ENCODE measurements around the gene PTPRD.
"Not testable (repeated sequence)": the region's sequence is repeated elsewhere in the genome, so short reads cannot be mapped to it uniquely, and the experiment has no call there.

Gene PTPRD

DNA sequence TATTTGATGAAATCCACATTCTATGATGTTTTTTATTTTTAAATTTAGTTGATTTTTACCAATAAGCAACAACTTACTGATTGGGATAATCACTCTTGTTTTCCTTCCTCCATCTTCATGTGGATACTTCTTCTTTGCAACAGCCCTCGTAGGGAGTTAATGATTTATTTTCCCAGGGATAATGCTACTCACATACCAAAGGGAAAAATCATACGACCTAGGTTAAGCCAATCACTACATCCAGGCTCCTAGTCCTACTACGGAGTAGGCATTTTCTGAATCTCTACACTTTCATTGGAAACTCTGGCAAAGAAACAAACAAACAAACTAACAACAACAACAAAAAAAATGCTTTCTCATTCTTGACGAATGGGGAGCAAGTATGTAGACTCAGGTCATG, 663.4 kb downstream of the PTPRD start:
- Histone ChIP-seq H3K4me3 (ENCODE audit: low read length in 2 of 2) (no peak overlapping the region), H3K36me3 (ENCODE audit: control insufficient read depth in 2 of 2, insufficient read depth in 2 of 2, low read length in 2 of 2) (no peaks in the 10 kb centered on the region), H3K27ac (ENCODE audit: low read length) (no peak overlapping the region)

DNA sequence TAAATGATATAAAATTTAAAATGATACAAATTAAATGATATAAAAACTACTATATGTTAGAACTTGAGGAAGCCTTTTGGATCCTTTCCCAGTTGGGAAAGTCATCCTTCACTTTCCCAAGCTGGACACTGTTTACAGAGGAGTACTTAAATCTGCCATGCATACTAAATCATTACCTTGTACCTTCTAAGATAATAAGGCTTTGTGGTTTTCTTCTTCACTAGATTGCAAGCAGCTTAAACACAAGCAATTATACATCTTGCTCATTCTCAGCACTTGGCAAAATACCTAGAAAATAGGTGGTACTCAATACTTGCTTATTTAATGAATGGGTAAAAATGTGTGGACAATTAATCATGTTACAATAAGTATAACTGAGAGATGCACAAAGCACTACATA, 666.8 kb downstream of the PTPRD start:
- H3K27me3 ChIP-seq (ENCODE audit: control insufficient read depth in 1 of 2, insufficient read depth in 2 of 2, low read length in 2 of 2): no peaks in the 10 kb centered on the region
- H3K27ac ChIP-seq (ENCODE audit: low read length): no peak overlapping the region
- no peak overlapping the region for H3K4me3 ChIP-seq (ENCODE audit: low read length in 2 of 2)
- H3K9ac ChIP-seq (ENCODE audit: low read length in 2 of 2): no peak overlapping the region
- H3K36me3 ChIP-seq (ENCODE audit: control insufficient read depth in 2 of 2, insufficient read depth in 2 of 2, low read length in 2 of 2): no peaks in the 10 kb centered on the region
- H3K9me3 ChIP-seq (ENCODE audit: control insufficient read depth in 2 of 2, low read length in 2 of 2): no peaks in the 10 kb centered on the region
- no peaks in the 10 kb centered on the region for H3K4me1 ChIP-seq (ENCODE audit: control insufficient read depth, insufficient read depth, low read length)

More for the DNA sequence above, 663.4 kb downstream of the PTPRD start:
- Histone ChIP-seq H3K4me1 (ENCODE audit: control insufficient read depth, insufficient read depth, low read length) (no peaks in the 10 kb centered on the region), H3K9ac (ENCODE audit: low read length in 2 of 2) (no peak overlapping the region), H3K9me3 (ENCODE audit: control insufficient read depth in 2 of 2, low read length in 2 of 2) (no peaks in the 10 kb centered on the region), H3K27me3 (ENCODE audit: control insufficient read depth in 1 of 2, insufficient read depth in 2 of 2, low read length in 2 of 2) (no peaks in the 10 kb centered on the region)

DNA sequence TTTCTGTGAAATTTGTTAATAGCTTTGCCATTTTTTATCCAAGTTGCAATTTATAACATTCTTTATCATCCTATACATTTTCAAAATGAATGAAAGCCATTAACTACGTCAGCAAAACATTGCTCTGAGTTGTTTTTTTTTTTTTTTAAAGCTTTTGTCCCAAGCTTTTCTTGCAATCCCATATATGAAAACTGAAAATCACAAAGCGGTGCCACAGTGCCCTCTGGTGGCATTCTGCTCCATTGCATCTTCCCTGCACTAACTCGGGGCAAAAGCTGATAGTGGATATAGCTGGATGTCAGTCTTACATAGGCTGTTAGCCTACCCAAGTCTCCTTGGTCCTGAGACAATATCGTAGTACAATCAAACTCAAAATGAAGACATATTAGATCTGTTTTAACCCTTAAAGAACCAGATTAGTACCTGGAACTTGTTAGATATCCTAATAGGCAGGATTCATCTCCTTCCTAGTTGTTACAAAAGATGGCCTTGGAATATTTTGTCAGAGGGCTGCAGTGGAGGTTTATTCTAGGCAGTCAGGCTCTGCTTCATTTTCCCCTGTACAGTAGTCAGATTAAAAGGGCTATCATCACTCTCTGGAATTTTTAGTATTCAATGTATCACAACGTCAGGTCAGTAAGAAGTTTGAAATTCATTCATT, 669.9 kb downstream of the PTPRD start:
- H3K27me3 ChIP-seq (ENCODE audit: control insufficient read depth in 1 of 2, insufficient read depth in 2 of 2, low read length in 2 of 2): no peaks in the 10 kb centered on the region
- H3K4me1 ChIP-seq (ENCODE audit: control insufficient read depth, insufficient read depth, low read length): no peaks in the 10 kb centered on the region
- no peak overlapping the region for H3K4me3 ChIP-seq (ENCODE audit: low read length in 2 of 2)
- no peaks in the 10 kb centered on the region for H3K9me3 ChIP-seq (ENCODE audit: control insufficient read depth in 2 of 2, low read length in 2 of 2)
- H3K27ac ChIP-seq (ENCODE audit: low read length): no peak overlapping the region
- H3K9ac ChIP-seq (ENCODE audit: low read length in 2 of 2): no peak overlapping the region
- H3K36me3 ChIP-seq (ENCODE audit: control insufficient read depth in 2 of 2, insufficient read depth in 2 of 2, low read length in 2 of 2): no peaks in the 10 kb centered on the region

DNA sequence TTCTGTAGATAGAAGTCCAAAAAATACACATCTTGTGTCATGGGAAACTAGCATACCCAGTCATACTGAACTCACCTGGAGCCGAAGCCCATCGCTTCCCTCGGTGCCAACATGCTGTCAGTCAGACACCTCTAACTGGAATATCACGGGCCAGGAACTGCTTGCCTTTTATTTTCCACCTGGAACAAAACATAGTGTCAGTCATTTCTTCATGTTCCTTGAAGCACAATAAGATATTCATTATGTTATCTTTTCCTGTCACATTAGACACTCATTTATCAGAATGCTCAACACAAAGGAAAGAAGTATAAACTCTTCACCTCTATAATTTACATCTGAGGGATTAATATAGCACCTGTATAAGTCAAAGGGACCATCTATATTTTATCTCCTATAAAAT, 674.4 kb downstream of the PTPRD start:
- Histone ChIP-seq H3K9me3 (ENCODE audit: control insufficient read depth in 2 of 2, low read length in 2 of 2) (no peaks in the 10 kb centered on the region), H3K4me1 (ENCODE audit: control insufficient read depth, insufficient read depth, low read length) (no peaks in the 10 kb centered on the region), H3K36me3 (ENCODE audit: control insufficient read depth in 2 of 2, insufficient read depth in 2 of 2, low read length in 2 of 2) (no peaks in the 10 kb centered on the region), H3K27me3 (ENCODE audit: control insufficient read depth in 1 of 2, insufficient read depth in 2 of 2, low read length in 2 of 2) (no peaks in the 10 kb centered on the region), H3K27ac (ENCODE audit: low read length) (no peak overlapping the region), H3K9ac (ENCODE audit: low read length in 2 of 2) (no peak overlapping the region), H3K4me3 (ENCODE audit: low read length in 2 of 2) (no peak overlapping the region)

DNA sequence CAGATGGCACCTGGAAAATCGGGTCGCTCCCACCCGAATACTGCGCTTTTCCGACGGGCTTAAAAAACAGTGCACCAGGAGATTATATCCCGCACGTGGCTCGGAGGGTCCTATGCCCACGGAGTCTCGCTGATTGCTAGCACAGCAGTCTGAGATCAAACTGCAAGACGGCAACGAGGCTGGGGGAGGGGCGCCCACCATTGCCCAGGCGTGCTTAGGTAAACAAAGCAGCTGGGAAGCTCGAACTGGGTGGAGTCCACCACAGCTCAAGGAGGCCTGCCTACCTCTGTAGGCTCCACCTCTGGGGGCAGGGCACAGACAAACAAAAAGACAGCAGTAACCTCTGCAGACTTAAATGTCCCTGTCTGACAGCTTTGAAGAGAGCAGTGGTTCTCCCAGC, 681.3 kb downstream of the PTPRD start:
- not testable (repeated sequence) for H3K9me3 ChIP-seq (ENCODE audit: control insufficient read depth in 2 of 2, low read length in 2 of 2); H3K27ac ChIP-seq (ENCODE audit: low read length); H3K4me1 ChIP-seq (ENCODE audit: control insufficient read depth, insufficient read depth, low read length); H3K36me3 ChIP-seq (ENCODE audit: control insufficient read depth in 2 of 2, insufficient read depth in 2 of 2, low read length in 2 of 2); H3K4me3 ChIP-seq (ENCODE audit: low read length in 2 of 2); H3K27me3 ChIP-seq (ENCODE audit: control insufficient read depth in 1 of 2, insufficient read depth in 2 of 2, low read length in 2 of 2); H3K9ac ChIP-seq (ENCODE audit: low read length in 2 of 2)

DNA sequence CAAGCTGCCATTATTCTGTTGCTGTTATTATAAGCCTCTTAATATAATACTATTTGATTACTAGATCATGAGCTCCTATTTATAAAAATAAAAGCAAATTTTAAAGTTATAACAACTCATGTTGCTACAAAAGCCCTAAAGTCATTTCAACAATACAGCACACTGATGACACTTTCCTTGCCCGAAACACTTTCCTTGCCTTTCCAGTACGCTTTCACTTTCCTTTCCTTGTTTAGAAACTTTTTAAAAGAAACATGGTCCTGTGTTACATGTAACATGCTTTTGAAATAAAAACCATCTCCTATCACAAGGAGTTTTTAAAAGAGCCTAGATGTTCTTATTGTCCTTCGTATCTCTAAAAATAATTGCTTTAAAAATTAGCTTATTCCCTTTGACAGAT, 688.4 kb downstream of the PTPRD start:
- H3K4me1 ChIP-seq (ENCODE audit: control insufficient read depth, insufficient read depth, low read length): no peaks in the 10 kb centered on the region
- H3K4me3 ChIP-seq (ENCODE audit: low read length in 2 of 2): no peak overlapping the region
- no peaks in the 10 kb centered on the region for H3K9me3 ChIP-seq (ENCODE audit: control insufficient read depth in 2 of 2, low read length in 2 of 2)
- no peak overlapping the region for H3K27ac ChIP-seq (ENCODE audit: low read length)
- no peak overlapping the region for H3K9ac ChIP-seq (ENCODE audit: low read length in 2 of 2)
- no peaks in the 10 kb centered on the region for H3K36me3 ChIP-seq (ENCODE audit: control insufficient read depth in 2 of 2, insufficient read depth in 2 of 2, low read length in 2 of 2)
- no peaks in the 10 kb centered on the region for H3K27me3 ChIP-seq (ENCODE audit: control insufficient read depth in 1 of 2, insufficient read depth in 2 of 2, low read length in 2 of 2)

DNA sequence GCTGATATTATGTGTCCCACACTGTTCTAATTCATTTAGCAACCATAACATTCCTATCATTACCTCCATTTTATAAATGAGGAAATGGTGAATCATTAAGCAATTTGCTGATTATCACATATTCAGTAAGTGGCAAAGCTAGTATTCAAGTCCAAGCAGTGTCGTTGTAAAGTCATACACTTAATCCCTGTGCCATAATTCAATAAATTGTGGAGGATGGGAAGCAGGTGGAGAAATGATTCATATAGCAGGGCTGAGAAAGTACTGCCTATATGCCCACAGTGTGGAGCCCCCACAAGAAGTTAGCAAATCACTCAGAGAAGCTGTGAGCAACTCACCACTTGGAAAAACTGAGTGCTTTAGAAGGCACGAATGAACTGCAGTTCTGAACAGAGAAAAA, 691.0 kb downstream of the PTPRD start:
- Histone ChIP-seq H3K27me3 (ENCODE audit: control insufficient read depth in 1 of 2, insufficient read depth in 2 of 2, low read length in 2 of 2) (no peaks in the 10 kb centered on the region), H3K4me3 (ENCODE audit: low read length in 2 of 2) (no peak overlapping the region), H3K27ac (ENCODE audit: low read length) (no peak overlapping the region)

DNA sequence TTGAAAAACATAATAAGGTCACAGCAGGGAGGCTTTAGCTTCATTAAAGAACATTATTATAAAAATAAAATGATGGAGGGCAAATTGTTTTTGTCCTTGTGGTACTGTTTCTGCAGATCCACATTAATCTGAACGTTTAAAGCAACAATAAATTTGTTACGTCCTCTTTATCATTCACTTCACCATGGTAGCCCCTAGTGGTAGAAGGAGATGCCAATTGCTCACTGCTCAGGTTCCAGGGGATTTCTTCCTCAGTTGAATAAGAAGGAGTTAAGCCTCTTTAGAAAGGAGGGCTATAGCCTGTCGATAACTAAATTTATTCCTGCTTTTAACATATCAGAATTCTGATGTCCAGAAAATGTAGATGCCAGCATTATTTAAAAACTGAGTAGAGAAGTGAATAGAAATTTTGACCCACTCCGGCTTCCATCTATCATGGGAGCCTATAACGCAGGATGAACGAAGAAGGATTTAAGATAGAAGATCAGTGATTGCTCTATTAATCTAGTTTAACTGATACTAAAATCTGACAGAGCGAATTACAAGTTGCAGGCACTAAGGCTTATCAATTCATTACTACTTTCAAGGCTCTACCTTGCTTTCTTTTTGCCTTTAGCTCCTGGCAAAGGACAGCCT, 692.3 kb downstream of the PTPRD start:
- Histone ChIP-seq H3K27ac (ENCODE audit: low read length) (no peak overlapping the region), H3K9ac (ENCODE audit: low read length in 2 of 2) (no peak overlapping the region), H3K27me3 (ENCODE audit: control insufficient read depth in 1 of 2, insufficient read depth in 2 of 2, low read length in 2 of 2) (no peaks in the 10 kb centered on the region)

More for the DNA sequence above, 691.0 kb downstream of the PTPRD start:
- Histone ChIP-seq H3K4me1 (ENCODE audit: control insufficient read depth, insufficient read depth, low read length) (no peaks in the 10 kb centered on the region), H3K9me3 (ENCODE audit: control insufficient read depth in 2 of 2, low read length in 2 of 2) (no peaks in the 10 kb centered on the region), H3K9ac (ENCODE audit: low read length in 2 of 2) (no peak overlapping the region), H3K36me3 (ENCODE audit: control insufficient read depth in 2 of 2, insufficient read depth in 2 of 2, low read length in 2 of 2) (no peaks in the 10 kb centered on the region)

DNA sequence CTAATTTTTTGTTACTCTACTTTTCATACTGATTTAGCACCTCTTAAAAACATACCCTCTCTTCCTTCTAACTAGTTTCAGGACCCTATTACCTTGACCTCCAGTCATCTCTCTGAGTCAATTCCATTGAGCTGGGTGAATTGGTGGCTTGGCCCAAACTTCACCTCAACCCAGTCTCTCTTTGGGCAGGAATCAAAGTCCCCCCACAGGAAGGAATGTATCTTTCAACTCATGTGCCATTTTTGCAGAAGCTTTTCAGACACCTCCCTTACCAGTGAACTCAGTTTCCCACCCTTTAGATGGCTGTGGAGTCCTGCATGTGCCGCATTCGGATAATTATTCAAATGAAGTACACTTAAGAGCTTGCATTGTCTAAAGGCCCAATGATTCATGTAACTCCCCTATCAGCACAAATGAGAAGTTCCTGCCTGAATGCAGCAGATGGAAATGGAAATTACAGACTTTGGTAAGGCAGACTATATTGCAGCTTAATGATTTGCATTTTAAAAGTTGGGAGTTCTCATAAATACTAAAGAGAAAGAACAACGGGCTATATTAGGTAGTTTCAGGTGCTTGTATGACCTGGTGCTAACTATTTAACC, 693.5 kb downstream of the PTPRD start:
- Histone ChIP-seq H3K9ac (ENCODE audit: low read length in 2 of 2) (no peak overlapping the region), H3K9me3 (ENCODE audit: control insufficient read depth in 2 of 2, low read length in 2 of 2) (peaks cover 0 to 8% of the 10 kb centered on the region in 2 donors), H3K4me1 (ENCODE audit: control insufficient read depth, insufficient read depth, low read length) (no peaks in the 10 kb centered on the region), H3K4me3 (ENCODE audit: low read length in 2 of 2) (no peak overlapping the region), H3K27me3 (ENCODE audit: control insufficient read depth in 1 of 2, insufficient read depth in 2 of 2, low read length in 2 of 2) (no peaks in the 10 kb centered on the region), H3K36me3 (ENCODE audit: control insufficient read depth in 2 of 2, insufficient read depth in 2 of 2, low read length in 2 of 2) (no peaks in the 10 kb centered on the region), H3K27ac (ENCODE audit: low read length) (no peak overlapping the region)

More for the DNA sequence above, 692.3 kb downstream of the PTPRD start:
- no peaks in the 10 kb centered on the region for H3K9me3 ChIP-seq (ENCODE audit: control insufficient read depth in 2 of 2, low read length in 2 of 2)
- H3K36me3 ChIP-seq (ENCODE audit: control insufficient read depth in 2 of 2, insufficient read depth in 2 of 2, low read length in 2 of 2): no peaks in the 10 kb centered on the region
- no peaks in the 10 kb centered on the region for H3K4me1 ChIP-seq (ENCODE audit: control insufficient read depth, insufficient read depth, low read length)
- H3K4me3 ChIP-seq (ENCODE audit: low read length in 2 of 2): no peak overlapping the region

DNA sequence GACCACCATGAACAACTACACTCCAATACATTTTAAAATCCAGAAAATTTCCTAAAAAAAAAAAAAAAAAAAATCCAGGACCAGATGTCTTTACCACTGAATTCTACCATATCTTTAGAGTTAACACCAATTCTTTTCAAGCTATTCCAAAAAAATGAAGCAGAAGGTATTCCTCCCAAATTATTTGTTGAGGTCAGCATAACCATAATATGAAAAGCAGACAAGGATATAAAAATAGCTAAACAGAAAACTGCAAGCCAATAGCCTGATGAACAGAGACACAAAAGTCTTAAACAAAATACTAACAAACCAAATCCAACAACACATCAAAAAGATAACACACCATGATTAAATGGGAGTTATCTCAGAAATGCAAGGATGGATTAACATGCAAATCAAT, 695.4 kb downstream of the PTPRD start:
- Histone ChIP-seq H3K27me3 (ENCODE audit: control insufficient read depth in 1 of 2, insufficient read depth in 2 of 2, low read length in 2 of 2) (no peaks in the 10 kb centered on the region), H3K27ac (ENCODE audit: low read length) (no peak overlapping the region), H3K36me3 (ENCODE audit: control insufficient read depth in 2 of 2, insufficient read depth in 2 of 2, low read length in 2 of 2) (no peaks in the 10 kb centered on the region), H3K9ac (ENCODE audit: low read length in 2 of 2) (no peak overlapping the region), H3K4me3 (ENCODE audit: low read length in 2 of 2) (no peak overlapping the region), H3K9me3 (ENCODE audit: control insufficient read depth in 2 of 2, low read length in 2 of 2) (peaks cover 0 to 8% of the 10 kb centered on the region in 2 donors), H3K4me1 (ENCODE audit: control insufficient read depth, insufficient read depth, low read length) (no peaks in the 10 kb centered on the region)

DNA sequence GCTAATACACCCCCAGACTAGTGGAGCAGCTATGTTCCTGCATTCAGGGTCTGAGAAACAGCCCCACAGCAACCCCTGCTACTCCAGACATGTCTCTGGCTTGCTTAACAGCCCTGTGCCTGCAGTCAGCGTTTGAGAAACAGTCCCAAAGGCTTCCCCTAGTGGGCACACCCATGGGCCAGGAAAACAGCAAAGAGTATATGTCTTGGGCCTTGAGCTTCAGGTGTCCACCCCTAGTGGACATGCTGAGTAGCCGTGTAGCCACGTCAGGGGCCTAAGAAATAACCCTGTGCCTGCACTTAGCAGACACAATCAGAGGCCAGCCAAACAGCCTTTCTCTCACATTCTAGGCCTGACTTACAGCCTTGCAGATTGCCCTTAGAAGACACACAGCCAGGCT, 698.6 kb downstream of the PTPRD start:
- H3K4me3 ChIP-seq (ENCODE audit: low read length in 2 of 2): no peak overlapping the region
- no peaks in the 10 kb centered on the region for H3K27me3 ChIP-seq (ENCODE audit: control insufficient read depth in 1 of 2, insufficient read depth in 2 of 2, low read length in 2 of 2)
- no peak overlapping the region for H3K9ac ChIP-seq (ENCODE audit: low read length in 2 of 2)
- no peak overlapping the region for H3K27ac ChIP-seq (ENCODE audit: low read length)
- no peaks in the 10 kb centered on the region for H3K36me3 ChIP-seq (ENCODE audit: control insufficient read depth in 2 of 2, insufficient read depth in 2 of 2, low read length in 2 of 2)
- H3K4me1 ChIP-seq (ENCODE audit: control insufficient read depth, insufficient read depth, low read length): no peaks in the 10 kb centered on the region
- peaks cover 0 to 8% of the 10 kb centered on the region in 2 donors for H3K9me3 ChIP-seq (ENCODE audit: control insufficient read depth in 2 of 2, low read length in 2 of 2)
